K562 (cell line): ENCODE results near the gene CNPY4. TPM values are rescaled to one million over a fixed set of nuclear protein-coding genes. Genes with fewer than 3 reads are reported as not detected.

ENCODE experiments used
- ARID3A ChIP-seq: IDR thresholded peaks from 2 replicates; pipeline ENCODE4 v1.6.1; 2012; ENCODE audit warnings: low read depth, low read length, improper control_type of control experiment, borderline replicate concordance
- ARID3B ChIP-seq: fragments of 250-450 bp; sonication (Bioruptor Pico); IDR thresholded peaks from 2 replicates; pipeline ENCODE4 v1.4.0; 2020; ENCODE audit warnings: borderline replicate concordance
- CHD2 ChIP-seq: IDR thresholded peaks from 2 replicates; pipeline ENCODE4 v1.6.1; 2011; ENCODE audit warnings: low read depth, low read length
- CREM ChIP-seq: IDR thresholded peaks from 2 replicates; pipeline ENCODE4 v1.6.1; 2014; ENCODE audit warnings: antibody characterized with exemption, low read depth
- DMBX1 ChIP-seq: fragments of 250-450 bp; sonication (Bioruptor Pico); IDR thresholded peaks from 2 replicates; pipeline ENCODE4 v1.8.0; 2022; ENCODE audit warnings: inconsistent platforms, mild to moderate bottlenecking, moderate library complexity, borderline replicate concordance
- EWSR1 ChIP-seq: fragments of 450-650 bp; IDR thresholded peaks from 2 replicates; pipeline ENCODE4 v1.6.1; 2018; ENCODE audit warnings: borderline replicate concordance, mild to moderate bottlenecking, low read depth, moderate library complexity; ENCODE audit not compliant: partially characterized antibody
- GABPA ChIP-seq: fragments of 200-800 bp; sonication (Bioruptor generic); conservative IDR thresholded peaks from 2 replicates; pipeline ENCODE4 v1.6.1; 2016; ENCODE audit warnings: low read depth, missing genetic modification characterization, missing compliant biosample characterization
- HCFC1 ChIP-seq: IDR thresholded peaks from 2 replicates; pipeline ENCODE4 v1.6.1; 2012; ENCODE audit warnings: low read depth, low read length, improper control_type of control experiment
- MIER1 ChIP-seq: fragments of 450-650 bp; IDR thresholded peaks from 2 replicates; pipeline ENCODE4 v1.6.1; 2016; ENCODE audit warnings: antibody characterized with exemption, mild to moderate bottlenecking, low read depth
- MYC ChIP-seq, 2 experiments: fragments of 250-450 bp in 1 of 2; sonication (Bioruptor Pico) in 1 of 2; IDR thresholded peaks; 2 replicates each; pipeline versions ENCODE4 v1.5.1 to v1.6.1; 2012 to 2021; ENCODE audit warnings: low read depth in 2 of 2, borderline replicate concordance in 1 of 2, improper control_type of control experiment in 1 of 2, low read length in 1 of 2, mild to moderate bottlenecking in 1 of 2, moderate library complexity in 1 of 2
- PCBP1 ChIP-seq: fragments of 200-400 bp; formaldehyde crosslinking; IDR thresholded peaks from 2 replicates; pipeline ENCODE4 v1.6.1; 2018; ENCODE audit warnings: mild to moderate bottlenecking, low read depth, low read length; ENCODE audit not compliant: poor library complexity, severe bottlenecking
- PHTF2 ChIP-seq: fragments of 250-450 bp; sonication (Bioruptor Pico); IDR thresholded peaks from 2 replicates; pipeline ENCODE4 v1.5.0; 2021; ENCODE audit warnings: mild to moderate bottlenecking
- ZBTB17 ChIP-seq: fragments of 450-650 bp; formaldehyde crosslinking; IDR thresholded peaks from 2 replicates; pipeline ENCODE4 v1.4.0; 2020; ENCODE audit warnings: mild to moderate bottlenecking
- ZNF232 ChIP-seq: sonication (generic); formaldehyde crosslinking; IDR thresholded peaks from 2 replicates; pipeline ENCODE4 v1.8.0; 2022; ENCODE audit warnings: mild to moderate bottlenecking, missing genetic modification reagents
- ZNF444 ChIP-seq: fragments of 250-450 bp; sonication (Bioruptor Pico); IDR thresholded peaks from 2 replicates; pipeline ENCODE4 v1.4.0; 2020; ENCODE audit warnings: mild to moderate bottlenecking, moderate library complexity
- ZNF512 ChIP-seq: IDR thresholded peaks from 2 replicates; pipeline ENCODE4 v1.6.1; 2016; ENCODE audit warnings: missing genetic modification characterization, missing compliant biosample characterization
- ZNF589 ChIP-seq: fragments of 200-800 bp; sonication (Bioruptor generic); IDR thresholded peaks from 2 replicates; pipeline ENCODE4 v1.6.1; 2016; ENCODE audit warnings: low read depth, missing genetic modification characterization, missing compliant biosample characterization
- polyA plus RNA-seq, 8 experiments: library from polyadenylated mRNA; depleted of rRNA in 4 of 8; stranded (reverse) in 5 of 8; unstranded in 3 of 8; fragments of >200 nt; fragmentation: Nextera tagmentation in 2 of 8; fragmentation: Illumina TruSeq in 1 of 8; extraction: Ambion mirVana in 2 of 8; extraction: Trizol in 1 of 8; gene quantifications; 2 replicates each; pipeline versions ENCODE4 v1.2.1 to v1.2.3, GENCODE V29; 2011 to 2014; ENCODE audit warnings: inconsistent platforms in 1 of 8, missing spikeins in 1 of 8
- total RNA-seq, 7 experiments: library from RNA; depleted of rRNA in 6 of 7; stranded (reverse); fragments of >200 nt in 6 of 7; fragmentation: Illumina TruSeq in 2 of 7; extraction: Trizol in 2 of 7; gene quantifications; 2 replicates each; pipeline versions ENCODE4 v1.2.1 to v1.2.3, GENCODE V29; 2011 to 2021; ENCODE audit warnings: low replicate concordance in 1 of 7

CNPY4 gene
- total and polyA plus RNA-seq, 9 of the 15 experiments (the other 6 are each of a cell fraction or from before 2014, with no cell fraction given): 1.9 to 11.2 (median 7.0) TPM

GRCh38 chr7:100101016-100101862 is 18.2 kb upstream of the CNPY4 start, which contains the start of the genes AP4M1 and MCM7 (continued):
- TF ChIP-seq MIER1 (no peak), HCFC1 (peak; percentile 39; the same call in 1 of the 2 replicates), EWSR1 (no peak), ZNF232 (CRISPR knock-in tag) (no peak; the same call in none of the 2 replicates), ZNF512 (tag) (no peak), PHTF2 (CRISPR knock-in tag) (no peak; the same call in 1 of the 2 replicates), ARID3A (0 out of 2 replicates have a peak, but pooled peaks have one; percentile 19), GABPA (tag) (no peak), ARID3B (CRISPR knock-in tag) (peak; percentile 33; the same call in 1 of the 2 replicates), ZNF589 (0 out of 2 replicates have a peak, but pooled peaks have one; percentile 37), PCBP1 (no peak), CHD2 (peak; percentile 82), ZBTB17 (CRISPR knock-in tag) (0 out of 2 replicates have a peak, but pooled peaks have one; percentile 62), DMBX1 (CRISPR knock-in tag) (no peak), CREM (peak; percentile 89), MYC (IDR thresholded peaks at IDR 0.05; ENCODE audit: low read depth, low read length) (peak; percentile 84), MYC (CRISPR knock-in tag; IDR thresholded peaks at IDR 0.05; ENCODE audit: borderline replicate concordance, low read depth) (peak; percentile 93; the same call in 1 of the 2 replicates), ZNF444 (CRISPR knock-in tag) (no peak)
